IMR-90 (cell line): ENCODE measurements around the gene PPA2. TPM values are rescaled to one million over a fixed set of nuclear protein-coding genes. Genes with fewer than 3 reads are reported as not detected.

ENCODE experiments used
- ATAC-seq: fragments of 200-7000 bp; cut with Tn5 transposase; 2 replicates; pipeline ENCODE4 v1.9.1; 2020; ENCODE audit warnings: low read depth, mild to moderate bottlenecking, moderate library complexity
- BruUV-seq: library from RNA; stranded (reverse); fragments of 400-500 nt; replicated peaks from 2 replicates; lab custom pipeline; 2021; lab: Mats Ljungman, UMichigan
- CTCF ChIA-PET: fragments of 300-600 bp; formaldehyde crosslinking; extraction: SDS; loops from one replicate; lab custom pipeline; 2021; ENCODE audit warnings: antibody characterized with exemption; lab: Yijun Ruan, JAX
- POLR2A ChIA-PET: fragments of 300-600 bp; sonication (Branson Sonifier 250); formaldehyde crosslinking; loops from one replicate; lab custom pipeline; 2022; ENCODE audit warnings: antibody characterized with exemption; ENCODE audit not compliant: unreplicated experiment; lab: Charles Lee
- DNase-seq: peaks from one replicate; pipeline ENCODE4 v3.0.0; 2013
- H2AFZ ChIP-seq: replicated peaks from 2 replicates; pipeline ENCODE3; 2013; ENCODE audit warnings: low read length, mild to moderate bottlenecking; ENCODE audit not compliant: poor library complexity
- H2AK5ac ChIP-seq: 2 replicates; pipeline ENCODE4 v1.6.1; 2013; ENCODE audit warnings: low read depth, low read length, inconsistent platforms
- H2AK9ac ChIP-seq: replicated peaks from 2 replicates; pipeline ENCODE3; 2013; ENCODE audit warnings: mild to moderate bottlenecking, low read depth, low read length, moderate library complexity; ENCODE audit not compliant: poor library complexity
- H2BK120ac ChIP-seq: 2 replicates; pipeline ENCODE4 v1.6.1; 2013; ENCODE audit warnings: low read depth, low read length, inconsistent platforms
- H2BK15ac ChIP-seq: 3 replicates; pipeline ENCODE4 v1.6.1; 2013; ENCODE audit warnings: low read depth, low read length, inconsistent platforms
- H2BK20ac ChIP-seq: 2 replicates; pipeline ENCODE4 v1.6.1; 2013; ENCODE audit warnings: low read depth, mild to moderate bottlenecking, inconsistent platforms, low read length, moderate library complexity
- H2BK5ac ChIP-seq: 2 replicates; pipeline ENCODE4 v1.6.1; 2013; ENCODE audit warnings: mild to moderate bottlenecking, low read depth, low read length, inconsistent platforms; ENCODE audit not compliant: poor library complexity, severe bottlenecking
- H3K14ac ChIP-seq: replicated peaks from 2 replicates; pipeline ENCODE4 v1.6.1; 2013; ENCODE audit warnings: low read depth, low read length, inconsistent platforms
- H3K18ac ChIP-seq: 2 replicates; pipeline ENCODE4 v1.6.1; 2013; ENCODE audit warnings: low read depth, low read length, control low read depth
- H3K23ac ChIP-seq: 2 replicates; pipeline ENCODE4 v1.6.1; 2013; ENCODE audit warnings: low read depth, low read length, inconsistent platforms
- H3K27ac ChIP-seq: 2 replicates; pipeline ENCODE4 v1.5.1; 2013; ENCODE audit warnings: mild to moderate bottlenecking, control low read depth, low read length; ENCODE audit not compliant: insufficient read depth
- H3K27me3 ChIP-seq: 2 replicates; pipeline ENCODE4 v1.6.1; 2013; ENCODE audit warnings: low read length; ENCODE audit not compliant: control insufficient read depth, insufficient read depth
- H3K36me3 ChIP-seq: 2 replicates; pipeline ENCODE4 v1.6.1; 2013; ENCODE audit warnings: low read length, mixed read lengths; ENCODE audit not compliant: control insufficient read depth, insufficient read depth
- H3K4ac ChIP-seq: 2 replicates; pipeline ENCODE4 v1.6.1; 2013; ENCODE audit warnings: low read depth, low read length, inconsistent platforms
- H3K4me1 ChIP-seq: 2 replicates; pipeline ENCODE4 v1.6.1; 2013; ENCODE audit warnings: low read length, mixed read lengths; ENCODE audit not compliant: control insufficient read depth, insufficient read depth
- H3K4me2 ChIP-seq: 2 replicates; pipeline ENCODE4 v1.6.1; 2013; ENCODE audit warnings: low read depth, mild to moderate bottlenecking, control low read depth, low read length, moderate library complexity
- H3K4me3 ChIP-seq: 2 replicates; pipeline ENCODE4 v1.5.1; 2013; ENCODE audit warnings: low read depth, mild to moderate bottlenecking, control low read depth, low read length, moderate library complexity; ENCODE audit not compliant: insufficient read depth
- H3K56ac ChIP-seq: 2 replicates; pipeline ENCODE4 v1.6.1; 2013; ENCODE audit warnings: low read length, inconsistent platforms; ENCODE audit not compliant: insufficient read depth; ENCODE audit errors: extremely low read depth
- H3K79me1 ChIP-seq, 2 experiments: 2 replicates each; pipeline ENCODE4 v1.6.1; 2013; ENCODE audit warnings: low read length in 2 of 2, inconsistent platforms in 1 of 2, low read depth in 1 of 2
- H3K9ac ChIP-seq: 2 replicates; pipeline ENCODE4 v1.6.1; 2013; ENCODE audit warnings: low read depth, low read length, control low read depth
- H3K9me1 ChIP-seq: 2 replicates; pipeline ENCODE4 v1.6.1; 2013; ENCODE audit warnings: low read length, inconsistent platforms; ENCODE audit not compliant: insufficient read depth
- H3K9me3 ChIP-seq: 2 replicates; pipeline ENCODE4 v1.6.1; 2013; ENCODE audit warnings: low read length; ENCODE audit not compliant: control insufficient read depth, insufficient read depth
- H4K20me1 ChIP-seq: 2 replicates; pipeline ENCODE4 v1.6.1; 2013; ENCODE audit warnings: low read length, inconsistent platforms; ENCODE audit not compliant: insufficient read depth
- H4K5ac ChIP-seq: 2 replicates; pipeline ENCODE4 v1.6.1; 2013; ENCODE audit warnings: mild to moderate bottlenecking, low read depth, low read length, control low read depth
- H4K8ac ChIP-seq, 2 experiments: 2 replicates each; pipeline ENCODE4 v1.6.1; 2013; ENCODE audit warnings: low read depth in 2 of 2, low read length in 2 of 2, control low read depth in 1 of 2, inconsistent platforms in 1 of 2
- H4K91ac ChIP-seq: 2 replicates; pipeline ENCODE4 v1.6.1; 2013; ENCODE audit warnings: low read depth, low read length, inconsistent platforms; ENCODE audit not compliant: insufficient read depth
- CEBPB ChIP-seq: IDR thresholded peaks from 2 replicates; pipeline ENCODE4 v1.6.1; 2012; ENCODE audit warnings: low read depth, low read length, improper control_type of control experiment
- RFX5 ChIP-seq: IDR thresholded peaks from 2 replicates; pipeline ENCODE4 v1.8.0; 2012; ENCODE audit warnings: low read depth, mild to moderate bottlenecking, low read length, moderate library complexity
- WGBS, 2 experiments: methylation state at CpG; one replicate each; pipeline versions ENCODE4 v1.1.5 to v1.1.7; 2013; ENCODE audit warnings: missing lambda C conversion rate in 2 of 2; ENCODE audit not compliant: insufficient read length in 1 of 2; ENCODE audit errors: extremely low coverage in 2 of 2; 5-methylcytosine and 5-hydroxymethylcytosine counted together
- dilution Hi-C: fragments of 300-500 bp; cut with HindIII; formaldehyde crosslinking; loops from one replicate; pipeline ENCODE4 v1.14.3; 2018; ENCODE audit warnings: low sequenced_read_pairs; ENCODE audit not compliant: unreplicated experiment
- in situ Hi-C: fragments of 300-500 bp; cut with MboI; formaldehyde crosslinking; loops from 3 replicates; pipeline ENCODE4 v1.14.3; 2019; ENCODE audit warnings: low sequenced_read_pairs, inconsistent platforms, mixed read lengths
- intact Hi-C: fragments of 100-400 bp; cut with micrococcal nuclease; formaldehyde crosslinking; loops from 2 replicates; pipeline ENCODE4 v1.10.0; 2022
- polyA plus RNA-seq, 3 experiments: library from polyadenylated mRNA; depleted of rRNA; stranded (reverse); fragments of >200 nt; gene quantifications; 2 replicates each; pipeline ENCODE4 v1.2.3, GENCODE V29; 2012; ENCODE audit warnings: low replicate concordance in 1 of 3
- total RNA-seq: library from RNA; depleted of rRNA; stranded (reverse); fragments of >200 nt; gene quantifications from 2 replicates; pipeline ENCODE4 v1.2.3, GENCODE V29; 2012

Gene PPA2
- total and polyA plus RNA-seq, 2 of the 4 experiments (the other 2 are of a cell fraction): 43.1 to 52.5 TPM

DNA sequence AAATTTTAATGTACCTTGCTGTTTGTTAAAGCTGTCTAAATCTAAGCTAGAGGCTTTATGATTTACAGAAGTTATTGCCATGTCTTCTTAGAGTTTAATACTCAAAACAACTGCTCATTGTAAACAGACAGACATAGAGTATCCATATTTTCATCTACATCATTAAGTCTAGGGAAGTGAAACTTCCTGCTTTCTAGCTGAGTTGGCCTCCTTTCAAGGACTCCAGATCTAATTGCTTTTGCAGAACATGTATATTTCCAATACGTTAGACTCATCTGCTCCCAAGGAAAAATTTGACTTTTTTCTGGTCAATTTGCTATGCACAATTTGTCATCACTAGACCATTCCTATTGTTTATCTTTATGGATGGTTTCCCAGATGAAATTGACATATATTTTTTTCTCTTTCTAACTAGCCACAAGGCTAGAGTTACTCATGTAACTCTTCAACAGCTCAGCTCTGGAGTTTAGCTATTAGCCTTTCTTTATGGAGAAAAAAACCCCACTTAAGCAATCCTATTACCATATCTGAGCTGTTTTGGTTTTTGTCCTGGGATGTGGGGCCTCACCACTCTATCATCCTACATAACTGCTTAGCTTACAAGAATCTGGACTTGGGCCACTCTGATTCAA is 122.9 kb downstream of the PPA2 start:
- Histone ChIP-seq H4K91ac (no peak overlapping the region), H3K18ac (no peak overlapping the region), H3K4me3 (no peak overlapping the region), H2AK5ac (no peak overlapping the region), H2AK9ac (no peak overlapping the region), H3K56ac (no peak overlapping the region), H4K5ac (no peak overlapping the region), H3K4ac (no peak overlapping the region), H3K23ac (no peak overlapping the region), H2BK15ac (no peak overlapping the region), H3K27me3 (no peaks in the 10 kb centered on the region), H4K8ac (no peak overlapping the region), H3K4me2 (no peak overlapping the region), H3K9me1 (no peaks in the 10 kb centered on the region), H3K27ac (no peak overlapping the region), H3K14ac (no peak overlapping the region), H3K9ac (no peak overlapping the region), H2AFZ (no peak overlapping the region), H3K79me1 (no peaks in the 10 kb centered on the region), H3K9me3 (no peaks in the 10 kb centered on the region), H2BK20ac (no peak overlapping the region), H3K4me1 (peaks cover 1% of the 10 kb centered on the region; the same call in 1 of the 2 replicates), H2BK120ac (no peak overlapping the region), H2BK5ac (no peak overlapping the region), H3K36me3 (no peaks in the 10 kb centered on the region), H4K20me1 (no peaks in the 10 kb centered on the region)
- DNase-seq: peak; percentile 83
- ATAC-seq: peak; percentile 85
- BruUV-seq: no TSS peak
- ChIA-PET POLR2A (no interaction called here), CTCF (no interaction called here)
- no CpG with 5 or more reads among the region's 1 CpG for WGBS, 2 experiments
- intact Hi-C loops: loop anchor here (5.0 kb wide), 1 partner anchor 49 kb away; no protein-coding TSS in a partner anchor
- TF ChIP-seq CEBPB: peak; percentile 55; the same call in 1 of the 2 replicates
- no peak for TF ChIP-seq RFX5
- dilution Hi-C loops: no loop called here
- in situ Hi-C loops: no loop called here
